Midbrain (tissue), 1 donor: Measurements from ENCODE around the gene ARHGAP45.

Experiments
- DNase-seq: peaks from one replicate; lab custom pipeline; 2025; lab: John Stamatoyannopoulos, UW

ARHGAP45 gene

DNA sequence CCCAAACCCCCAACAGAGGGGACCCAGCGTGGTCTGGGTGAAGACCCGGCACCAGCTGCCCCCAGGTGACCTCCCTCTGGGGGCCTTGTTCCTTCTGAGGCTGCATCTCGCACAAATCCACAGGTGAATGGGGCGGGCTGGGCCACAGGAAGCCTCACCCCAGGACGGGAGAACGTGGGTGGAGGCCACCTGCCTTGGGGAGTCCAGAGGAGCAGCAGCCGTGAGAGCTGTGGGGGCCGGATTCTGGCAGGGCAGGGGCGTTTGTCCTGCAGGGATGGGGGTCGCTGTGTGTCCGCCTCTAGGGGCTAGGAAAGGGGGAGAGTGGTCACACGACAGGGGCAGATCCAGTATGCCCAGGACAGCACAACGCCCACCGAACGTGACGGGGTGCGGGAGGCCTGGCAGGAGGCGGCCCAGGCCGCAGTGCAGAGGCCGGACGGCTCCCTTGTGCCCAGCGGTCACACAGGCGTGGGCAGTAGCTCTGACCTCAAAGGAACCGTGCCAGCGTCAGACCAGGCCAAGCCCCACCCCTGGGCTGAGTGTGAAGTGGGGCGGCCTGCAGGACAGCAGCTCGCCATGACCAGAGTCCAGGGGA, 21.5 kb downstream of the ARHGAP45 start:
- no peak for DNase-seq

DNA sequence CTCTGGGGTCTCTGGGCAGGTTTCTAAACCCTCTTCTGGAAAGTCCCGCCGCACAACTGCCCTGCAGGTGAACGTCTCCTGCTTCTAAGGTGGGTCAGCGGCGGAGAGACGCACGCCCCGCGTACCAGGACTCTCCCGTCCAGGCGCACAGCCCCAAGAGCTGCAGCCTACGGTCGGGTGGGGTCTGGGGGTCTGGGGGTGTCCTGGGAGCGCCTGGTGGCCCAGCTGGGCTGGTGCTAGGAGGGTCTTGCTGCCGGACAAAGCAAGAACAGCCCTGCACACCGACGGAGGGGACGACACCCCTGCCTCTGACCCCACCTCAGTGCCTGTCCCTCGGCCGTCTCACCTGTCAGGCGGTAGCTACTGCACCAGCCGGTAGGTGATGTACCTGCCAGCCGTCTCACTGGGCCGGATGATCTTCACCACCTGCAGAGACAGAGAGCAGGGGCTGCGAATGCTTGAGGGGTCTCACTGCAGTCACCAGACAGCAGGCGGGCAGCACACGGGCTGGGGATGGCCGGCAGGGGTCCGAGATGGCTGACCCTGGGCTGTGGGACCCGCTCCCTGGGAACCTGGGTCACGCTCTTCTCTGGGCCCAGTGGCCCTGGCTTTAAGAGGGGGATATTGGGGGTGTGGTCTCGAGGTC, 22.3 kb downstream of the ARHGAP45 start:
- no peak for DNase-seq

DNA sequence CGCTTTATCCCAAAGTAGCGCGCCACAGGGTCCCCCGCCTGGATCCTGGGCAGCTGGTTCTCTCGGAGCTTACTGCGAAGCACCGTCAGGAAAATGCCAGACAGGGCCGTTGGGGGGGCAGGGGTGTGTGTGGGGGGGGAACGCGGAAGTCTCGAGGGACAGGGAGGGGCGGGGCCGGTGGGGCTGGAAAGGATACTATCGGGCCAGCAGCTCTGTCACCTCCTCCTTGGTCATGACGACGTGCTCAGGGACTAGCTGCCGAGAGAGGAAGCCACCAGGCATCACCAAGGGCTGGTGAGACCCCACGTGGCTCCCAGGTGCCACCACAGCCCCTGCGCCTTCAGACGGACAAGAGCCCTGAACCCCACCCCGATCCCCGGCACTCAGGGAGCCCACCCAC, 22.9 kb downstream of the ARHGAP45 start:
- DNase-seq: no peak

GRCh38 chr19:1090731-1091543, 24.0 kb downstream of the ARHGAP45 start:
- DNase-seq: no peak

GRCh38 chr19:1091544-1092175, 24.7 kb downstream of the ARHGAP45 start:
- DNase-seq: no peak

DNA sequence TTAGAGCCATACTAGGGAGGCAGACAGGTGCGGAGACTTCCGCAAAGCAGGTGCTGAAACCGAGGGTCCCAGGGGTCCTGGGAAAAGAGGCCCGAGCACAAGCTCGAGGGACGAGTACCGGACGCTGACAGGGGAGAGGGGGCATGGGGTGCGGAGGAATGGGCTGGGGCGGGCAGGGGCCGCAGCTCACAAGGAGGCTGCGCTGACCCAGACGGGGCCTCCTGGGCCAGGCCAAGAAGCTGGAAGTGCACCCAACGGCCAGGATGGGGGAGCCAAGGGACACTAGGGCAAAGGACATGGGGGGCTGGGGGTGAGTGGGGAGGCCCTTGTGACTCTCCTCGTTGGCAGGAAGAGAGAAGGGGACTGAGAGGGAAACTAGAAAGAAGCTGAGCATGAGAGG, 26.4 kb downstream of the ARHGAP45 start:
- no peak for DNase-seq

GRCh38 chr19:1093811-1094553, 27.0 kb downstream of the ARHGAP45 start:
- DNase-seq: no peak

GRCh38 chr19:1094655-1094977, 27.6 kb downstream of the ARHGAP45 start:
- no peak for DNase-seq

DNA sequence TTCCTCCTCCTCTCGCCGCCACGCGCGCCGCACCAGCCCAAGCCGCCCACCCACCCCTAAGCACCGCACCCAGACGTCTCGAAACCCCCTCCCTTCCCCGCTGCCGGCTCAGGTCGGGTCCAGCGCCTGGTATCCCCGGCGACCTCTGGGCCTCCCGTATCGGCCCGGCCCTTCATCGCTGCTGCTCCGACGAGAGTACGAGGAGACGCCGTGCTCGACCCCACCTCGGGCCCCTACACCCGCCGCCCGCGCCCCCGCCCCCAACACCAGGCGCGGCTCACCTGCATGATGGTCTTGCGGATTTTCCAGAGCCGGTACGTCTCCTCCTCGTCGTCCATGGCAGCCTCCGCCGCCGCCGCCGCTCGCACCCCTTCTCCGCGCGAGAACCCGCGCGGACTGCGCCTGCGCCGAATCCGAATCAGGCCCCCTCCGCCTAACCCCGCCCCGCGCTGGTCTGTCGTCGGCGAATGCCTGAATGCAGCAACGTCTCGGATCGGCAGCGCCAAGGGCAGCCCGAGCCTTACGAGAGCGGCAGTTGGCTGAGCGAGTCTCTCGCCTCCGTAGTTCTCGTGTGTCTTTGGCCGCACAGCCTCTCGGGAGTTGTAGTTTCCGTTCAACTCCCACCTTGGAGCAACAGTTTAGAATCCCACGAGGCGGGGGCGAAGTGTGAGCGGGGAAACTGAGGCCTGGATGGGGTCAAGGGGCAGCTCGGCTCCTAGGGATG, 28.2 kb downstream of the ARHGAP45 start, which contains the start of gene POLR2E:
Gene POLR2E (minus strand): TSS at position 398 of the 724 bp plus-strand sequence. CDS start 60 bp downstream, at position 338.
- peak; percentile 99 for DNase-seq

GRCh38 chr19:1097810-1098176, 30.8 kb downstream of the ARHGAP45 start:
- no peak for DNase-seq

DNA sequence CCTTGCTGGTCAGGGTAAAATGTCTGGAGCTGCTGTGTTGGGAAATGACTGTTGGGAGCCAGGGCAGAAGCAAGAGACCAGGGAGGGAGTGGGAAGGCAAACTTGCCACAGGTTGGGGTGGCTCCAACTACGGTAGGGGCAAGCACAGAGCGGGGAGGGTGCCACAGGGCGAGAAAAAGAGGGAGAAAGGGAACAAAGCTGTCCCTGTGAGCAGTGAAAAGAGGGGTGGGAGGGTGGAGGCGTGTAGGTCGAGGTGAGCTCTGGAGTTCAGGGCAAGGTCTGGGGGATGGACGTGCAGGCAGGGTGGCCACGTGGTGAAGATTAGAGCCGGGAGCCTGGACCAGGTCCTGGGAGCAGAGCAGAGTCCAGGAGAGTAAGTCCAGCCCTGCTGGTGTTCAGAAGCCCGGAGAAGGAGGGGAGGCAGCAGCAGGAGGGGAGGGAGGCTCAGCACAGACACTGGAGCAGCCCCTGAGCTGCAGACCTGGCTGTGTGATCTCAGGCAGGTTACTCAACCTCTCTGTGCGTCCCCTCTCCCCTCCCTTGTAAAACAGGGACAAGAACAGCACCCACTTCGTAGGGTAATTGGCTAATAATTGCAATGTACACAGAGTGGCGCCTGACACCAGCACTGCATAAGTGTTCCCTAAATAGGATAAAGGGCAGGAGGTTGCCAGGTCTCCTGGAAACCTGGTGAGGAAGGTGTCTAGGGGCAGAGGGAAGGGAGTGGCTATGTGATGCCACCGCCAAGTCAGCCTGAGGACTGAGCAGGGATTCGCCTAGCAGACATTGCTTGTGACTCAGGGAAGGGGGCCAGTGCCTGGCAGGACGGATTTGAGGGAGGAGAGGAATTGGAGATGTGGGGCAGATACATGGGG, 31.4 kb downstream of the ARHGAP45 start:
- DNase-seq: no peak

GRCh38 chr19:1101337-1101698, 34.4 kb downstream of the ARHGAP45 start:
- DNase-seq: no peak

DNA sequence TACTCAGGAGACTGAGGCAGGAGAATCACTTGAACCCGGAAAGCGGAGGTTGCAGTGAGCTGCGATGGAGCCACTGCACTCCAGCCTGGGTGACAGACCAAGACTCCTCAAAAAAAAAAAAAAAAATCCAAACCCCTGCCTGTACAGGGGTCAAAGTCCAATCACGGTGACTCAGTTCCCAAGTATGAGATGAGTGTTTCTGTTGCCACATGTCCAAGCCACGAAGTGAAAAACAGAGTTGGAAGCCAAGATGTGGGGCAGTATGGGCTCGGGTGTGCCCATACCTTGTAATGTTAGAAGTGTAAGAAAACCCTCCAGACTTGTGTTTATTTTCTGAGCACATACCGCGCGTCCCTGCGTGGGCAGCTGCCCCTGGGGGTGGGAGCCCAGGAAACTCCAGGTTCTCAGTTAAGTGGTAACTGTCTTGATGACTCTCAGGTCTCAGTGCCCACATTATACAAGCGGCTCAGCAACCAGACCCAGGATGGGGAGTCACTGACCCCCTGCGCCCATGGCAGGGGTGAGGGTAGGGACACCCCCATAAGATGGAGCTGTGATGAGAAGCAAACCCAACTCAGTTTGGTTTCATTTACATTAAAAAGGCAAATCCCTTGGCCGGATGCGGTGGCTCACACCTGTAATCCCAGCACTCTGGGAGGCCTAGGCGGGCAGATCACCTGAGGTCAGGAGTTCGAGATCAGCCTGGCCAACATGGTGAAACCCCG, 35.6 kb downstream of the ARHGAP45 start:
- no peak for DNase-seq

DNA sequence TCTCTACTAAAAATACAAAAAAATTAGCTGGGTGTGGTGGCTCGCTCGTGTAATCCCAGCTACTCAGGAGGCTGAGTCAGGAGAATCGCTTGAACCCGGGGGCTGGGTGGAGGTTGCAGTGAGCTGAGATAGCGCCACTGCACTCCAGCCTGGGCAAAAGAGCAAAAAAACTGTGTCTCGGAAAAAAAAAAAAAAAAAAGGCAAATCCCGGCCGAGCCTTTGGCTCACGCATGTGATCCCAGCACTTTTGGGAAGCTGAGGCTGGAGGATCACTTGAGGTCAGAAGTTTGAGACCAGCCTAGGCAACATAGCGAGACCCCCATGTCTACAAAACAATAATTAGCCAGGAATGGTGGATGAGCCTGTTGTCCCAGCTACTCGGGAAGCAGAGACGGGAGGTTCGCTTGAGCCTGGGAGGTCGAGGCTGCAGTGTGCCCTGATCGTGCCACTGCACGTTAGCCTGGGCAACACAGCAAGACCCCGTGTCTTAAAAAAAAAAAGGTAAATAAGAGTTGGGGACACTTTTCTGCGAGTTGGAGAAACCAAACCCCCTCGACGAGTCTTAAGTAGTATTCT, 36.3 kb downstream of the ARHGAP45 start:
- no peak for DNase-seq

- peak; percentile 100 for DNase-seq
Observed at GRCh38 chr19:1103708-1104310, 36.8 kb downstream of the ARHGAP45 start, which contains the start of gene GPX4. GPX4 (plus strand) TSS chr19:1103994; CDS start chr19:1104044, 50 bp downstream.

DNA sequence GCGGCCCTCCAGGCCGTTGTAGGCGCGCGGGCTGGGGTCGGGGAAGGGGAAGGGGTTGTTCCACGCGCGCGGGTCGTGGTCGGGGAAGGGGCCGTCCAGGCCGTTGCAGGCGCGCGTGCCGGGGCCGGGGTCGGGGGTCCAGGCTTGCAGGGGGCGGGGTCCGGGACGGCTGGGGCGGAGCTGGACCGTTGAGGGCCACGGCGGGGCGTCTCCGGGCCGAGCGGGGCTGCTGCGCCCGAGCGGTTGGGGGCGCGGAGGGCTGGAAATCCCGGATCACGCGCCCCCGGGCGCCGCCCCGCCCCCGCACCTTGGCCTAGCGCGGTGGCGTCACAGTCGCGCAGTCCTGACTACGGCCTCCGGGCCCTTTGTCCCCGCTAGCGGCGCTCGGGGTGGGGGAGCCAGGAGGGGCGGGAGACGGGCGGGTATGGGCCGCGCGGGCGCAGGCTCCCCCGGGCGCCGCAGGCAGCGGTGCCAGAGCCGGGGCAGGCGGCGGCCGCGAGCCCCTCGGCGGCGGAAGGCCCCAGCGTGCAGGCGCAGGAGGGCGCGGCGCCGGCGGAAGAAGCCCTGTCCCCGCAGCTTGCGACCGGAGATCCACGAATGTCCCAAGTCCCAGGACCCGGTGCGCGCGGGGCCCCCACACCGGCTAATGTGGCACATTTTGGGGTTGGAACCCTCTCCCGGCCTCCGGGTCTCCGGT, 37.5 kb downstream of the ARHGAP45 start:
- DNase-seq: peak; percentile 80

- no peak for DNase-seq
Observed at GRCh38 chr19:1105008-1105872, 38.3 kb downstream of the ARHGAP45 start.
